GM23338 (cell line): ENCODE data around the gene CD300H.
A peak's percentile ranks its signal among the peaks of the same experiment; 100 is the strongest.

Experiments used
- CREB1 ChIP-seq: fragments of 250-450 bp; sonication (Bioruptor Pico); IDR thresholded peaks from 2 replicates; pipeline ENCODE4 v1.5.0; 2020; ENCODE audit warnings: low read depth, mild to moderate bottlenecking, moderate library complexity
- EZH2 ChIP-seq: fragments of 200-600 bp; sonication (generic); IDR thresholded peaks from one replicate; pipeline ENCODE4 v1.8.0; 2017; ENCODE audit warnings: antibody characterized with exemption, mild to moderate bottlenecking, low read depth; ENCODE audit not compliant: unreplicated experiment
- EZH2phosphoT487 ChIP-seq: fragments of 200-600 bp; sonication (generic); IDR thresholded peaks from one replicate; pipeline ENCODE4 v1.8.1; 2018; ENCODE audit warnings: antibody characterized with exemption; ENCODE audit not compliant: unreplicated experiment
- POLR2AphosphoS5 ChIP-seq: IDR thresholded peaks from 2 replicates; pipeline ENCODE4 v1.6.1; 2016; ENCODE audit warnings: antibody characterized with exemption, low read depth
- REST ChIP-seq: IDR thresholded peaks from one replicate; pipeline ENCODE4 v1.6.1; 2018; ENCODE audit warnings: antibody characterized with exemption; ENCODE audit not compliant: unreplicated experiment
- STAT1 ChIP-seq: IDR thresholded peaks from one replicate; pipeline ENCODE4 v1.6.1; 2016; ENCODE audit warnings: antibody characterized with exemption; ENCODE audit not compliant: unreplicated experiment
- ZNF331 ChIP-seq: fragments of 250-450 bp; sonication (Bioruptor Pico); IDR thresholded peaks from 2 replicates; pipeline ENCODE4 v1.5.0; 2020; ENCODE audit warnings: low read depth, mild to moderate bottlenecking, moderate library complexity
- TF ChIP-seq, protein P1 (sequence below), 2 experiments: fragments of 200-600 bp in 1 of 2; sonication (generic) in 1 of 2; conservative IDR thresholded peaks; 2 replicates each; pipeline versions ENCODE4 v1.5.1 to v1.6.1; 2016 to 2017; ENCODE audit warnings: antibody characterized with exemption in 2 of 2, low read depth in 2 of 2, mild to moderate bottlenecking in 2 of 2, moderate library complexity in 1 of 2

GRCh38 chr17:74543406-74543805, 23.9 kb downstream of the CD300H start:
- TF ChIP-seq, protein P1, sequence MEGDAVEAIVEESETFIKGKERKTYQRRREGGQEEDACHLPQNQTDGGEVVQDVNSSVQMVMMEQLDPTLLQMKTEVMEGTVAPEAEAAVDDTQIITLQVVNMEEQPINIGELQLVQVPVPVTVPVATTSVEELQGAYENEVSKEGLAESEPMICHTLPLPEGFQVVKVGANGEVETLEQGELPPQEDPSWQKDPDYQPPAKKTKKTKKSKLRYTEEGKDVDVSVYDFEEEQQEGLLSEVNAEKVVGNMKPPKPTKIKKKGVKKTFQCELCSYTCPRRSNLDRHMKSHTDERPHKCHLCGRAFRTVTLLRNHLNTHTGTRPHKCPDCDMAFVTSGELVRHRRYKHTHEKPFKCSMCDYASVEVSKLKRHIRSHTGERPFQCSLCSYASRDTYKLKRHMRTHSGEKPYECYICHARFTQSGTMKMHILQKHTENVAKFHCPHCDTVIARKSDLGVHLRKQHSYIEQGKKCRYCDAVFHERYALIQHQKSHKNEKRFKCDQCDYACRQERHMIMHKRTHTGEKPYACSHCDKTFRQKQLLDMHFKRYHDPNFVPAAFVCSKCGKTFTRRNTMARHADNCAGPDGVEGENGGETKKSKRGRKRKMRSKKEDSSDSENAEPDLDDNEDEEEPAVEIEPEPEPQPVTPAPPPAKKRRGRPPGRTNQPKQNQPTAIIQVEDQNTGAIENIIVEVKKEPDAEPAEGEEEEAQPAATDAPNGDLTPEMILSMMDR (conservative IDR thresholded peaks at IDR 0.05; ENCODE audit: low read depth in 2 of 2) = peak; percentile 25 to 57
- TF ChIP-seq EZH2 (no peak), STAT1 (no peak), REST (no peak), CREB1 (CRISPR knock-in tag) (no peak), ZNF331 (no peak), POLR2AphosphoS5 (no peak), EZH2phosphoT487 (no peak)
